K562 (cell line): ENCODE data around the gene CBFA2T2. TPM values are rescaled to one million over a fixed set of nuclear protein-coding genes. Genes with fewer than 3 reads are reported as not detected.
A peak's percentile ranks its signal among the peaks of the same experiment; 100 is the strongest.

Experiments
- ARID1B ChIP-seq: fragments of 450-650 bp; IDR thresholded peaks from 2 replicates; pipeline ENCODE4 v1.6.1; 2016; ENCODE audit warnings: antibody characterized with exemption, mild to moderate bottlenecking, inconsistent platforms
- CTCF ChIP-seq, 3 experiments: IDR thresholded peaks in 2 of 3; conservative IDR thresholded peaks in 1 of 3; 2 replicates each; pipeline ENCODE4 v1.5.1; 2011 to 2012; ENCODE audit warnings: low read length in 3 of 3, mild to moderate bottlenecking in 3 of 3, control low read depth in 2 of 3, improper control_type of control experiment in 1 of 3, inconsistent platforms in 1 of 3, low read depth in 1 of 3, mixed read lengths in 1 of 3, moderate library complexity in 1 of 3; ENCODE audit not compliant: insufficient read depth in 2 of 3
- DIDO1 ChIP-seq: fragments of 450-650 bp; IDR thresholded peaks from 2 replicates; pipeline ENCODE4 v1.6.1; 2016; ENCODE audit warnings: low read depth, missing biosample characterization, missing genetic modification characterization
- GTF3C2 ChIP-seq: IDR thresholded peaks from 3 replicates; pipeline ENCODE4 v1.6.1; 2011; ENCODE audit warnings: borderline replicate concordance, mild to moderate bottlenecking, moderate library complexity; ENCODE audit not compliant: insufficient read length; ENCODE audit errors: extremely low read depth
- HLTF ChIP-seq: fragments of 450-650 bp; IDR thresholded peaks from 2 replicates; pipeline ENCODE4 v1.6.1; 2016
- IFI16 ChIP-seq: fragments of 250-450 bp; sonication (Bioruptor Pico); IDR thresholded peaks from 2 replicates; pipeline ENCODE4 v2.1.2; 2022; ENCODE audit warnings: mild to moderate bottlenecking, inconsistent platforms
- MAX ChIP-seq: sonication (generic); formaldehyde crosslinking; IDR thresholded peaks from 2 replicates; pipeline ENCODE4 v1.9.0; 2022; ENCODE audit warnings: mild to moderate bottlenecking, missing genetic modification reagents
- PYGO2 ChIP-seq: fragments of 450-650 bp; IDR thresholded peaks from 2 replicates; pipeline ENCODE4 v1.6.1; 2016; ENCODE audit warnings: mild to moderate bottlenecking, missing genetic modification characterization, moderate library complexity, missing compliant biosample characterization
- RB1 ChIP-seq: fragments of 450-650 bp; IDR thresholded peaks from 2 replicates; pipeline ENCODE4 v1.6.1; 2017; ENCODE audit warnings: low read depth, mild to moderate bottlenecking
- SMARCA5 ChIP-seq: fragments of 450-650 bp; IDR thresholded peaks from 2 replicates; pipeline ENCODE4 v1.6.1; 2016
- SREBF2 ChIP-seq: sonication (generic); formaldehyde crosslinking; IDR thresholded peaks from 2 replicates; pipeline ENCODE4 v1.4.0; 2020; ENCODE audit warnings: mild to moderate bottlenecking, missing genetic modification reagents
- THRA ChIP-seq: fragments of 450-650 bp; IDR thresholded peaks from 2 replicates; pipeline ENCODE4 v1.6.1; 2017; ENCODE audit warnings: mild to moderate bottlenecking, moderate library complexity
- ZNF224 ChIP-seq: sonication (generic); formaldehyde crosslinking; IDR thresholded peaks from 2 replicates; pipeline ENCODE4 v1.8.0; 2022; ENCODE audit warnings: mild to moderate bottlenecking, missing genetic modification reagents
- ZNF592 ChIP-seq: fragments of 450-650 bp; IDR thresholded peaks from 2 replicates; pipeline ENCODE4 v1.6.1; 2017; ENCODE audit warnings: antibody characterized with exemption, mild to moderate bottlenecking
- ZZZ3 ChIP-seq: fragments of 450-650 bp; IDR thresholded peaks from 2 replicates; pipeline ENCODE4 v1.6.1; 2016; ENCODE audit warnings: antibody characterized with exemption, mild to moderate bottlenecking, moderate library complexity
- polyA plus RNA-seq, 8 experiments: library from polyadenylated mRNA; depleted of rRNA in 4 of 8; stranded (reverse) in 5 of 8; unstranded in 3 of 8; fragments of >200 nt; fragmentation: Nextera tagmentation in 2 of 8; fragmentation: Illumina TruSeq in 1 of 8; extraction: Ambion mirVana in 2 of 8; extraction: Trizol in 1 of 8; gene quantifications; 2 replicates each; pipeline versions ENCODE4 v1.2.1 to v1.2.3, GENCODE V29; 2011 to 2014; ENCODE audit warnings: inconsistent platforms in 1 of 8, missing spikeins in 1 of 8
- total RNA-seq, 7 experiments: library from RNA; depleted of rRNA in 6 of 7; stranded (reverse); fragments of >200 nt in 6 of 7; fragmentation: Illumina TruSeq in 2 of 7; extraction: Trizol in 2 of 7; gene quantifications; 2 replicates each; pipeline versions ENCODE4 v1.2.1 to v1.2.3, GENCODE V29; 2011 to 2021; ENCODE audit warnings: low replicate concordance in 1 of 7

CBFA2T2 gene
- total and polyA plus RNA-seq, 9 of the 15 experiments (the other 6 are each of a cell fraction or from before 2014, with no cell fraction given), result 0.27 to 9.6 (median 5.8) TPM

- TF ChIP-seq CTCF (IDR thresholded peaks at IDR 0.05 in 2 of 3, conservative IDR thresholded peaks at IDR 0.05 in 1 of 3; ENCODE audit: insufficient read depth in 2 of 3, low read depth in 1 of 3, low read length in 3 of 3) (no peak), HLTF (no peak), RB1 (no peak; the same call in 1 of the 2 replicates), THRA (no peak), ZNF592 (peak; percentile 52; the same call in 1 of the 2 replicates), DIDO1 (no peak), PYGO2 (tag) (no peak), SMARCA5 (no peak), ZNF224 (CRISPR knock-in tag) (no peak), GTF3C2 (no peak), SREBF2 (CRISPR knock-in tag) (no peak), ARID1B (no peak), IFI16 (CRISPR knock-in tag) (no peak), MAX (no peak), ZZZ3 (no peak)
These were observed 46.2 kb upstream of the CBFA2T2 start, which contains the start of gene SNTA1 (continued) for GRCh38 chr20:33443512-33444239.
